NCI-H2107 treated with DMSO at 0.1 percent for 48 hours (cell line): ENCODE data around the gene ST13.
"Not testable (repeated sequence)": the region's sequence is repeated elsewhere in the genome, so short reads cannot be mapped to it uniquely, and the experiment has no call there.

Experiments
- DNase-seq: peaks from one replicate; lab custom pipeline; 2025; ENCODE audit not compliant: unreplicated experiment; lab: John Stamatoyannopoulos, UW

The ST13 gene

DNA sequence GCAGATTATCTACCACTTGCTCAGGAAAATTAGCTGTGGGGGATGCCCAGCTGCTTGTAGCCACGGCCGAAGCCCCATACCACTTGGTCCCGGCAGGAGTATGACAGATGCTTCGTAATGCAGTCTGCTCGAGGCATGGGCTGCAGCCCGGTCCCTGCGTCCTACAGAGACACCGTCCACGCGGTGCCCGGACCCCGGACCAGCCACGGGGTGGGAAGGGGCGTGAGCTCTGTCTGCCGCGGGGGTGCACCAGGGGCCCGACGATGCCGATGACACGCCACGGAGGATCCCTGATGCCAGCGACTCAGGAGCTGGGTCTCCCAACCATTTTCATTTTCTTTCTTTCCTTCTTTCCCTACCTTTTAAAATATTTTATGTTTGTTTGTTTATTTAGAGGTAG lies 67.3 kb downstream of the ST13 start:
- DNase-seq, result no peak

GRCh38 chr22:40782521-40782920 lies 73.9 kb downstream of the ST13 start:
- no peak for DNase-seq

DNA sequence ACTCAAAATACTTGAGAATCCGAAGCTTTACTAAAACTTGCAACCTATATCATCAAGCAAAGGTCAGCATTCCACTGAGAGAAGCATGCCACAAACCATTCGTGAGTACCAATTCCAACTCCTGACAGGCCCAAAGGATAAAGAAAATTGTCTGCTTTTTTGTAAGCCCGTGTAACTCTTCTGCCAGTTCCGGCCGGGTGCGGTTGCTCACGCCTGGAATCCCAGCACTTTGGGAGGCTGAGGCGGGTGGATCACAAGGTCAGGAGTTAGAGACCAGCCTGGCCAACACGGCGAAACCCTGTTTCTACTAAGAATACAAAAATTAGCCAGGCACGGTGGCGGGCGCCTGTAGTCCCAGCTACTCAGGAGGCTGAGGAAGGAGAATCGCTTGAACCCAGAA lies 74.7 kb downstream of the ST13 start:
- not testable (repeated sequence) for DNase-seq
